Measurements from ENCODE around the gene PABPN1L. TPM values are rescaled to one million over a fixed set of nuclear protein-coding genes. Genes with fewer than 3 reads are reported as not detected.

The PABPN1L gene
- total RNA-seq, 1 experiment from 2014 or later, result 0.57 TPM

- TF ChIP-seq REST (IDR thresholded peaks at IDR 0.05; ENCODE audit: low read depth) (no peak), MAX (IDR thresholded peaks at IDR 0.05) (no peak), YY1 (IDR thresholded peaks at IDR 0.05; ENCODE audit: extremely low read depth, insufficient replicate concordance, low read depth, low read length) (no peak), SP1 (IDR thresholded peaks at IDR 0.05; ENCODE audit: low read depth) (no peak), SRF (IDR thresholded peaks at IDR 0.05; ENCODE audit: low read depth) (no peak), POLR2AphosphoS5 (IDR thresholded peaks at IDR 0.05; ENCODE audit: low read depth, low read length) (no peak)
Observed at GRCh38 chr16:88862968-88863367, 3.5 kb downstream of the PABPN1L start (continued).

- H3K9ac ChIP-seq (ENCODE audit: low read length), result no peak overlapping the region
Observed at GRCh38 chr16:88861359-88861758, 5.1 kb downstream of the PABPN1L start.

More at GRCh38 chr16:88861359-88861758, 5.1 kb downstream of the PABPN1L start:
- H2AFZ ChIP-seq (ENCODE audit: low read depth, low read length, poor library complexity, severe bottlenecking), result no peak overlapping the region
- intact Hi-C loops (cut with micrococcal nuclease), result no loop called here
- H3K9me2 ChIP-seq (ENCODE audit: insufficient read depth), result no peaks in the 10 kb centered on the region
- POLR2A ChIA-PET, result no interaction called here
- DNase-seq (ENCODE audit: low read depth, low spot score) (no peak), ATAC-seq (no peak)
- no peaks in the 10 kb centered on the region for H3K9me3 ChIP-seq (ENCODE audit: control insufficient read depth in 1 of 2, insufficient read depth in 1 of 2, low read depth in 1 of 2, low read length in 2 of 2)
- peaks cover 5 to 9% of the 10 kb centered on the region in 2 experiments for H3K4me1 ChIP-seq (ENCODE audit: control insufficient read depth in 1 of 2, insufficient read depth in 2 of 2, low read length in 2 of 2)
- H3K4me2 ChIP-seq (ENCODE audit: low read length), result no peak overlapping the region
- H3K27ac ChIP-seq (ENCODE audit: low read depth, low read length), result no peak overlapping the region
- peaks cover 18% of the 10 kb centered on the region for H3K79me2 ChIP-seq (ENCODE audit: insufficient read depth, low read length)
- TF ChIP-seq CEBPB (IDR thresholded peaks at IDR 0.05; ENCODE audit: low read depth) (no peak), SRF (IDR thresholded peaks at IDR 0.05; ENCODE audit: low read depth) (no peak), ATF3 (IDR thresholded peaks at IDR 0.05) (no peak), YY1 (IDR thresholded peaks at IDR 0.05; ENCODE audit: extremely low read depth, insufficient replicate concordance, low read depth, low read length) (no peak), EGR1 (IDR thresholded peaks at IDR 0.05; ENCODE audit: low read depth) (no peak), TCF7L2 (IDR thresholded peaks at IDR 0.05; ENCODE audit: borderline replicate concordance, extremely low read depth, insufficient read depth, insufficient read length) (no peak), RAD21 (IDR thresholded peaks at IDR 0.05; ENCODE audit: low read depth) (no peak), ZNF274 (IDR thresholded peaks at IDR 0.05; ENCODE audit: low read depth, low read length) (no peak), SP1 (IDR thresholded peaks at IDR 0.05; ENCODE audit: low read depth) (no peak), MAX (IDR thresholded peaks at IDR 0.05) (no peak), CBX3 (IDR thresholded peaks at IDR 0.05; ENCODE audit: low read depth) (no peak), REST (IDR thresholded peaks at IDR 0.05; ENCODE audit: low read depth) (no peak), EZH2 (IDR thresholded peaks at IDR 0.05) (no peak), ELF1 (IDR thresholded peaks at IDR 0.05; ENCODE audit: borderline replicate concordance, low read depth) (no peak), JUND (IDR thresholded peaks at IDR 0.05) (no peak), ZFX (IDR thresholded peaks at IDR 0.05) (no peak), POLR2A (IDR thresholded peaks at IDR 0.05; ENCODE audit: borderline replicate concordance, extremely low read depth, insufficient read depth, insufficient read length) (no peak), FOSL1 (IDR thresholded peaks at IDR 0.05; ENCODE audit: low read depth) (no peak)
- peaks cover 25 to 28% of the 10 kb centered on the region in 2 experiments; a peak in 3 of 4 replicates for H3K36me3 ChIP-seq (ENCODE audit: control insufficient read depth in 1 of 2, insufficient read depth in 2 of 2, low read length in 2 of 2)
- CTCF ChIA-PET, result no interaction called here
- H4K20me1 ChIP-seq (ENCODE audit: insufficient read depth), result no peaks in the 10 kb centered on the region
- H3K4me3 ChIP-seq (replicated peaks in 1 of 2; ENCODE audit: low read depth in 1 of 2, low read length in 2 of 2), result no peak overlapping the region
- no peaks in the 10 kb centered on the region for H3K27me3 ChIP-seq (ENCODE audit: insufficient read depth, low read length)
- BruUV-seq (replicated peaks), result no TSS peak
- RAD21 ChIA-PET (ENCODE audit: low non-redundant PET in 1 of 2, low total read pairs in 2 of 2, uncharacterized antibody in 2 of 2, unreplicated experiment in 2 of 2), result no interaction called here

Data from HCT116 (cell line).